ENCODE results near the gene ENGASE.

Gene ENGASE

GRCh38 chr17:79051306-79051705 lies 23.3 kb upstream of the ENGASE start:
- Histone ChIP-seq H4K20me1 (ENCODE audit: insufficient read depth, low read length) (no peaks in the 10 kb centered on the region), H3K36me3 (ENCODE audit: insufficient read depth, low read length) (no peaks in the 10 kb centered on the region), H3K4me1 (ENCODE audit: insufficient read depth, low read length, severe bottlenecking) (no peaks in the 10 kb centered on the region), H3K4me2 (ENCODE audit: low read length) (no peak overlapping the region), H3K4me3 (ENCODE audit: low read depth, low read length, poor library complexity, severe bottlenecking) (no peak overlapping the region), H2AFZ (ENCODE audit: low read length) (no peak overlapping the region), H3K9me2 (ENCODE audit: low read depth, low read length) (no peaks in the 10 kb centered on the region), H3K79me2 (ENCODE audit: insufficient read depth, low read length) (no peaks in the 10 kb centered on the region), H3K9ac (ENCODE audit: low read length) (no peak overlapping the region), H3F3A (ENCODE audit: insufficient read depth, low read length) (no peaks in the 10 kb centered on the region), H3K9me3 (ENCODE audit: low read length) (no peaks in the 10 kb centered on the region), H3K27me3 (ENCODE audit: insufficient read depth, low read length) (peaks cover 6% of the 10 kb centered on the region; the same call in 1 of the 2 replicates), H3K27ac (ENCODE audit: low read depth, low read length, poor library complexity, severe bottlenecking) (no peak overlapping the region)
- TF ChIP-seq, protein P1, sequence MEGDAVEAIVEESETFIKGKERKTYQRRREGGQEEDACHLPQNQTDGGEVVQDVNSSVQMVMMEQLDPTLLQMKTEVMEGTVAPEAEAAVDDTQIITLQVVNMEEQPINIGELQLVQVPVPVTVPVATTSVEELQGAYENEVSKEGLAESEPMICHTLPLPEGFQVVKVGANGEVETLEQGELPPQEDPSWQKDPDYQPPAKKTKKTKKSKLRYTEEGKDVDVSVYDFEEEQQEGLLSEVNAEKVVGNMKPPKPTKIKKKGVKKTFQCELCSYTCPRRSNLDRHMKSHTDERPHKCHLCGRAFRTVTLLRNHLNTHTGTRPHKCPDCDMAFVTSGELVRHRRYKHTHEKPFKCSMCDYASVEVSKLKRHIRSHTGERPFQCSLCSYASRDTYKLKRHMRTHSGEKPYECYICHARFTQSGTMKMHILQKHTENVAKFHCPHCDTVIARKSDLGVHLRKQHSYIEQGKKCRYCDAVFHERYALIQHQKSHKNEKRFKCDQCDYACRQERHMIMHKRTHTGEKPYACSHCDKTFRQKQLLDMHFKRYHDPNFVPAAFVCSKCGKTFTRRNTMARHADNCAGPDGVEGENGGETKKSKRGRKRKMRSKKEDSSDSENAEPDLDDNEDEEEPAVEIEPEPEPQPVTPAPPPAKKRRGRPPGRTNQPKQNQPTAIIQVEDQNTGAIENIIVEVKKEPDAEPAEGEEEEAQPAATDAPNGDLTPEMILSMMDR (IDR thresholded peaks at IDR 0.05; ENCODE audit: low read length) = no peak
- TF ChIP-seq EZH2 (IDR thresholded peaks at IDR 0.05; ENCODE audit: borderline replicate concordance, low read length) = no peak

DNA sequence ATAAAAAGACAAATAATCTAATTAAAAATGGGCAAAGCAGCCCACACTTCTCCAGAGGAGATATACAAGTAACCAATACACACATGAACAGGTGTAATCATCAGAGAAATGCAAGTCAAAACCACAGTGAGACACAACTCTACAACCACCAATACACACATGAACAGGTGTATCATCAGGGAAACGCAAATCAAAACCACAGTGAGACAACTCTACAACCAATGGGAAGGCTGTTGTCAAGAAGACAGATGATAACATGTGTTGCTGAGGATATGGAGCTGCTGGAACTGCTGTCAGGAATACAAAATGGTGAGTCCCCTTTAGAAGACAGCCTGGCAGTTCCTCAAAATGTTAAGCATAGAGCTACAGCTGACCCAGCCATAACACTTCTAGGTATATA lies 22.5 kb upstream of the ENGASE start:
- H3K27ac ChIP-seq (ENCODE audit: low read depth, low read length, poor library complexity, severe bottlenecking) = no peak overlapping the region

GRCh38 chr17:79053251-79053925 lies 21.2 kb upstream of the ENGASE start:
- H4K20me1 ChIP-seq (ENCODE audit: insufficient read depth, low read length) = no peaks in the 10 kb centered on the region
- H2AFZ ChIP-seq (ENCODE audit: low read length) = no peak overlapping the region
- H3K36me3 ChIP-seq (ENCODE audit: insufficient read depth, low read length) = no peaks in the 10 kb centered on the region; the same call in 1 of the 2 replicates
- no peak overlapping the region for H3K9ac ChIP-seq (ENCODE audit: low read length)
- no peak overlapping the region for H3K27ac ChIP-seq (ENCODE audit: low read depth, low read length, poor library complexity, severe bottlenecking)
- H3K9me2 ChIP-seq (ENCODE audit: low read depth, low read length) = no peaks in the 10 kb centered on the region
- H3K4me3 ChIP-seq (ENCODE audit: low read depth, low read length, poor library complexity, severe bottlenecking) = no peak overlapping the region
- no peaks in the 10 kb centered on the region for H3K9me3 ChIP-seq (ENCODE audit: low read length)
- H3K4me1 ChIP-seq (ENCODE audit: insufficient read depth, low read length, severe bottlenecking) = no peaks in the 10 kb centered on the region
- H3F3A ChIP-seq (ENCODE audit: insufficient read depth, low read length) = no peaks in the 10 kb centered on the region
- H3K4me2 ChIP-seq (ENCODE audit: low read length) = no peak overlapping the region
- TF ChIP-seq, protein P1 (IDR thresholded peaks at IDR 0.05; ENCODE audit: low read length) = no peak
- no peak for TF ChIP-seq EZH2 (IDR thresholded peaks at IDR 0.05; ENCODE audit: borderline replicate concordance, low read length)
- no peaks in the 10 kb centered on the region for H3K79me2 ChIP-seq (ENCODE audit: insufficient read depth, low read length)
- H3K27me3 ChIP-seq (ENCODE audit: insufficient read depth, low read length) = peaks cover 6% of the 10 kb centered on the region; the same call in 1 of the 2 replicates

More for the DNA sequence above, 22.5 kb upstream of the ENGASE start:
- Histone ChIP-seq H3K79me2 (ENCODE audit: insufficient read depth, low read length) (no peaks in the 10 kb centered on the region), H3K9me2 (ENCODE audit: low read depth, low read length) (no peaks in the 10 kb centered on the region), H3K4me2 (ENCODE audit: low read length) (no peak overlapping the region), H3K36me3 (ENCODE audit: insufficient read depth, low read length) (no peaks in the 10 kb centered on the region), H3K4me1 (ENCODE audit: insufficient read depth, low read length, severe bottlenecking) (no peaks in the 10 kb centered on the region), H3K9ac (ENCODE audit: low read length) (no peak overlapping the region), H3F3A (ENCODE audit: insufficient read depth, low read length) (no peaks in the 10 kb centered on the region), H3K9me3 (ENCODE audit: low read length) (no peaks in the 10 kb centered on the region), H3K27me3 (ENCODE audit: insufficient read depth, low read length) (peaks cover 6% of the 10 kb centered on the region; the same call in 1 of the 2 replicates), H3K4me3 (ENCODE audit: low read depth, low read length, poor library complexity, severe bottlenecking) (no peak overlapping the region), H4K20me1 (ENCODE audit: insufficient read depth, low read length) (no peaks in the 10 kb centered on the region), H2AFZ (ENCODE audit: low read length) (no peak overlapping the region)
- TF ChIP-seq, protein P1 (IDR thresholded peaks at IDR 0.05; ENCODE audit: low read length) = no peak
- TF ChIP-seq EZH2 (IDR thresholded peaks at IDR 0.05; ENCODE audit: borderline replicate concordance, low read length) = no peak

Measured in OCI-LY1 (cell line).